HepG2 (cell line): ENCODE measurements around the gene EPM2A. TPM values are rescaled to one million over a fixed set of nuclear protein-coding genes. Genes with fewer than 3 reads are reported as not detected.

Experiments
- ATAC-seq: fragments of 200-7000 bp; cut with Tn5 transposase; 3 replicates; pipeline ENCODE4 v1.9.1; 2020; ENCODE audit warnings: mild to moderate bottlenecking, moderate library complexity
- BruUV-seq: library from RNA; stranded (reverse); fragments of 400-500 nt; replicated peaks from 2 replicates; lab custom pipeline; 2021; lab: Mats Ljungman, UMichigan
- CTCF ChIA-PET: fragments of 300-600 bp; formaldehyde crosslinking; extraction: SDS; loops from one replicate; lab custom pipeline; 2021; ENCODE audit warnings: low total read pairs, inconsistent platforms, low intra/inter-chr PET ratio; lab: Yijun Ruan, JAX
- POLR2A ChIA-PET: fragments of 350-600 bp; sonication (Branson Sonifier 250); formaldehyde crosslinking; loops from one replicate; lab custom pipeline; 2020; ENCODE audit warnings: antibody characterized with exemption, inconsistent platforms; lab: Yijun Ruan, JAX
- DNase-seq: peaks from one replicate; pipeline ENCODE4 v3.0.0-alpha.2; 2015; ENCODE audit warnings: low spot score
- FAIRE-seq: peaks from 3 replicates; lab custom pipeline; 2011; peaks lifted over from hg19 to GRCh38; lab: Jason Lieb, UNC
- H2AFZ ChIP-seq: one replicate; pipeline ENCODE4 v1.6.1; 2011; ENCODE audit warnings: low read length, inconsistent platforms
- H3K27ac ChIP-seq: fragments of 300-600 bp; 3 replicates; pipeline ENCODE4 v1.8.0; 2011; ENCODE audit warnings: mixed run types, mild to moderate bottlenecking, mixed read lengths, low read length, inconsistent platforms; ENCODE audit not compliant: insufficient read depth; ENCODE audit errors: extremely low read length
- H3K27me3 ChIP-seq, 2 experiments: fragments of 200-600 bp in 1 of 2; 2 replicates in 1 of 2; 3 replicates in 1 of 2; pipeline versions ENCODE4 v1.6.0 to v1.8.0; 2011; ENCODE audit warnings: low read length in 2 of 2, mild to moderate bottlenecking in 2 of 2, moderate library complexity in 2 of 2, inconsistent platforms in 1 of 2; ENCODE audit not compliant: insufficient read depth in 2 of 2, control insufficient read depth in 1 of 2
- H3K36me3 ChIP-seq, 2 experiments: fragments of 200-600 bp in 1 of 2; replicated peaks in 1 of 2; 2 replicates in 1 of 2; 3 replicates in 1 of 2; pipeline versions ENCODE4 v1.5.1 to v1.8.0; 2011; ENCODE audit warnings: low read length in 2 of 2, inconsistent platforms in 1 of 2; ENCODE audit not compliant: insufficient read depth in 2 of 2, control insufficient read depth in 1 of 2
- H3K4me1 ChIP-seq: 2 replicates; pipeline ENCODE4 v1.5.1; 2012; ENCODE audit warnings: low read length, inconsistent platforms; ENCODE audit not compliant: insufficient read depth
- H3K4me2 ChIP-seq: 2 replicates; pipeline ENCODE4 v1.6.0; 2011; ENCODE audit warnings: low read depth, low read length, inconsistent platforms
- H3K4me3 ChIP-seq, 3 experiments: fragments of 200-600 bp in 1 of 3; sonication (generic), shearing (Covaris generic) in 1 of 3; replicated peaks in 1 of 3; 2 replicates each; pipeline ENCODE4 v1.5.1; 2011 to 2016; ENCODE audit warnings: low read length in 3 of 3, inconsistent platforms in 2 of 3, low read depth in 2 of 3, mild to moderate bottlenecking in 2 of 3, control low read depth in 1 of 3, mixed read lengths in 1 of 3; ENCODE audit not compliant: insufficient read depth in 1 of 3
- H3K79me2 ChIP-seq: one replicate; pipeline ENCODE4 v1.6.1; 2011; ENCODE audit warnings: low read length, inconsistent platforms; ENCODE audit not compliant: insufficient read depth
- H3K9ac ChIP-seq: 2 replicates; pipeline ENCODE4 v1.6.0; 2011; ENCODE audit warnings: mild to moderate bottlenecking, low read depth, low read length, inconsistent platforms; ENCODE audit not compliant: insufficient read depth
- H3K9me3 ChIP-seq: 2 replicates; pipeline ENCODE4 v1.5.1; 2012; ENCODE audit warnings: mild to moderate bottlenecking, low read length
- H4K20me1 ChIP-seq: 2 replicates; pipeline ENCODE4 v1.6.0; 2011; ENCODE audit warnings: inconsistent platforms, mild to moderate bottlenecking, low read length, moderate library complexity; ENCODE audit not compliant: insufficient read depth
- ARNTL ChIP-seq: sonication (generic); formaldehyde crosslinking; IDR thresholded peaks from 2 replicates; pipeline ENCODE4 v1.4.0; 2020; ENCODE audit warnings: mild to moderate bottlenecking, missing genetic modification reagents
- ATM ChIP-seq: fragments of 450-650 bp; IDR thresholded peaks from 2 replicates; pipeline ENCODE4 v1.7.1; 2017; ENCODE audit warnings: mild to moderate bottlenecking, borderline replicate concordance
- NPAS2 ChIP-seq: sonication (generic); formaldehyde crosslinking; IDR thresholded peaks from 2 replicates; pipeline ENCODE4 v1.8.0; 2022; ENCODE audit warnings: mild to moderate bottlenecking, missing genetic modification reagents, borderline replicate concordance
- NRL ChIP-seq: sonication (generic); formaldehyde crosslinking; IDR thresholded peaks from 2 replicates; pipeline ENCODE4 v1.5.0; 2020; ENCODE audit warnings: missing genetic modification reagents, mild to moderate bottlenecking, moderate library complexity, borderline replicate concordance
- TBX3 ChIP-seq: fragments of 450-650 bp; IDR thresholded peaks from 2 replicates; pipeline ENCODE4 v1.6.1; 2017; ENCODE audit warnings: antibody characterized with exemption, mild to moderate bottlenecking, inconsistent platforms, borderline replicate concordance
- ZBTB20 ChIP-seq: sonication (generic); formaldehyde crosslinking; IDR thresholded peaks from 2 replicates; pipeline ENCODE4 v1.8.1; 2023; ENCODE audit warnings: missing genetic modification reagents, low read depth, mild to moderate bottlenecking, borderline replicate concordance
- in situ Hi-C: cut with HindIII; loops from 2 replicates; pipeline ENCODE4 v1.10.0; 2017; ENCODE audit warnings: low pct_unique_long_range_greater_than_20kb; ENCODE audit not compliant: extremely low pct_ligation_motif_present
- intact Hi-C: fragments of 100-400 bp; cut with micrococcal nuclease; formaldehyde crosslinking; loops from one replicate; pipeline ENCODE4 v1.10.0; 2022; ENCODE audit not compliant: unreplicated experiment
- polyA plus RNA-seq, 8 experiments: library from polyadenylated mRNA; depleted of rRNA in 3 of 8; stranded (reverse) in 7 of 8; unstranded in 1 of 8; fragments of >200 nt; fragmentation: Illumina TruSeq in 4 of 8; extraction: Trizol in 4 of 8; gene quantifications; 2 replicates each; pipeline versions ENCODE4 v1.2.1 to v1.2.3, GENCODE V29; 2011 to 2016; ENCODE audit warnings: low read depth in 4 of 8, missing spikeins in 1 of 8, mixed read lengths in 1 of 8; ENCODE audit not compliant: insufficient read depth in 1 of 8
- total RNA-seq, 5 experiments: library from RNA; depleted of rRNA; stranded (reverse); fragments of >200 nt; fragmentation: Illumina TruSeq; extraction: Trizol; gene quantifications; 2 replicates each; pipeline ENCODE4 v1.2.3, GENCODE V29; 2016; ENCODE audit warnings: low read depth in 1 of 5
- TF ChIP-seq, protein P1 (sequence below): sonication (generic); formaldehyde crosslinking; IDR thresholded peaks from 2 replicates; pipeline ENCODE4 v1.5.1; 2020; ENCODE audit warnings: missing genetic modification reagents, mild to moderate bottlenecking, borderline replicate concordance
- TF ChIP-seq, protein P2 (sequence below): sonication (generic); formaldehyde crosslinking; IDR thresholded peaks from 2 replicates; pipeline ENCODE4 v1.4.0; 2020; ENCODE audit warnings: missing genetic modification reagents, borderline replicate concordance
- TF ChIP-seq, protein P3 (sequence below): sonication (generic); formaldehyde crosslinking; IDR thresholded peaks from 2 replicates; pipeline ENCODE4 v1.9.0; 2021; ENCODE audit warnings: mild to moderate bottlenecking, missing genetic modification reagents
- TF ChIP-seq, protein P4 (sequence below): sonication (generic); formaldehyde crosslinking; IDR thresholded peaks from 2 replicates; pipeline ENCODE4 v1.5.1; 2020; ENCODE audit warnings: missing genetic modification reagents, mild to moderate bottlenecking, borderline replicate concordance
- TF ChIP-seq, protein P5 (sequence below): sonication (generic); formaldehyde crosslinking; IDR thresholded peaks from 2 replicates; pipeline ENCODE4 v1.8.0; 2022; ENCODE audit warnings: mild to moderate bottlenecking, missing genetic modification reagents, borderline replicate concordance

The EPM2A gene
- total and polyA plus RNA-seq, 2 of the 13 experiments (the other 11 are each of a cell fraction or from before 2014, with no cell fraction given) = 4.6 to 9.2 TPM

DNA sequence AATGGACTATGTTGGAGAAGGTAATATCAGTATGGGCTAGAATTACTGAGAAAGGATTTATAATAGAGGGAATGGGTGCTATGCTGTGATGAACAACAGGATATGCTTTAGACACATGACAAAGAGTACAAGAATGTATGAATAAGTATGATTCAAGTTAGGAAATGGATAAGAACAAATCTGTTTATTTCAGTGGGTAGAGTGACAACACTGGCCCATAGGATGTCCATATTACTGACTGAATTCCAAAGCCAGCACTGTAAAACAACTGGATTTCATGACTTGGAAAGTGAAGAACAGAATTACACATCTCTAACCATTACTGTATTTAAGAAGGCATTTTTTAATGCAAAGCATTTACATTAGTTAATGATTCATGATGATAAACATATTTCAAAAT is 35.9 kb downstream of the EPM2A start:
- no peak overlapping the region for H3K9ac ChIP-seq

More for the DNA sequence above, 35.9 kb downstream of the EPM2A start:
- no peak overlapping the region for H2AFZ ChIP-seq
- H3K4me1 ChIP-seq = no peaks in the 10 kb centered on the region
- in situ Hi-C loops = no loop called here
- no peak overlapping the region for H3K27ac ChIP-seq
- peak; percentile 34 for FAIRE-seq
- DNase-seq = no peak
- H3K4me2 ChIP-seq = no peak overlapping the region
- ATAC-seq = no peak
- TF ChIP-seq, protein P1, sequence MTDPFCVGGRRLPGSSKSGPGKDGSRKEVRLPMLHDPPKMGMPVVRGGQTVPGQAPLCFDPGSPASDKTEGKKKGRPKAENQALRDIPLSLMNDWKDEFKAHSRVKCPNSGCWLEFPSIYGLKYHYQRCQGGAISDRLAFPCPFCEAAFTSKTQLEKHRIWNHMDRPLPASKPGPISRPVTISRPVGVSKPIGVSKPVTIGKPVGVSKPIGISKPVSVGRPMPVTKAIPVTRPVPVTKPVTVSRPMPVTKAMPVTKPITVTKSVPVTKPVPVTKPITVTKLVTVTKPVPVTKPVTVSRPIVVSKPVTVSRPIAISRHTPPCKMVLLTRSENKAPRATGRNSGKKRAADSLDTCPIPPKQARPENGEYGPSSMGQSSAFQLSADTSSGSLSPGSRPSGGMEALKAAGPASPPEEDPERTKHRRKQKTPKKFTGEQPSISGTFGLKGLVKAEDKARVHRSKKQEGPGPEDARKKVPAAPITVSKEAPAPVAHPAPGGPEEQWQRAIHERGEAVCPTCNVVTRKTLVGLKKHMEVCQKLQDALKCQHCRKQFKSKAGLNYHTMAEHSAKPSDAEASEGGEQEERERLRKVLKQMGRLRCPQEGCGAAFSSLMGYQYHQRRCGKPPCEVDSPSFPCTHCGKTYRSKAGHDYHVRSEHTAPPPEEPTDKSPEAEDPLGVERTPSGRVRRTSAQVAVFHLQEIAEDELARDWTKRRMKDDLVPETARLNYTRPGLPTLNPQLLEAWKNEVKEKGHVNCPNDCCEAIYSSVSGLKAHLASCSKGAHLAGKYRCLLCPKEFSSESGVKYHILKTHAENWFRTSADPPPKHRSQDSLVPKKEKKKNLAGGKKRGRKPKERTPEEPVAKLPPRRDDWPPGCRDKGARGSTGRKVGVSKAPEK (CRISPR knock-in tag) = no peak
- TF ChIP-seq, protein P2, sequence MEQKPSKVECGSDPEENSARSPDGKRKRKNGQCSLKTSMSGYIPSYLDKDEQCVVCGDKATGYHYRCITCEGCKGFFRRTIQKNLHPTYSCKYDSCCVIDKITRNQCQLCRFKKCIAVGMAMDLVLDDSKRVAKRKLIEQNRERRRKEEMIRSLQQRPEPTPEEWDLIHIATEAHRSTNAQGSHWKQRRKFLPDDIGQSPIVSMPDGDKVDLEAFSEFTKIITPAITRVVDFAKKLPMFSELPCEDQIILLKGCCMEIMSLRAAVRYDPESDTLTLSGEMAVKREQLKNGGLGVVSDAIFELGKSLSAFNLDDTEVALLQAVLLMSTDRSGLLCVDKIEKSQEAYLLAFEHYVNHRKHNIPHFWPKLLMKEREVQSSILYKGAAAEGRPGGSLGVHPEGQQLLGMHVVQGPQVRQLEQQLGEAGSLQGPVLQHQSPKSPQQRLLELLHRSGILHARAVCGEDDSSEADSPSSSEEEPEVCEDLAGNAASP (CRISPR knock-in tag) = no peak
- TF ChIP-seq TBX3 (no peak), ZBTB20 (CRISPR knock-in tag) (no peak), NPAS2 (no peak), NRL (no peak), ARNTL (CRISPR knock-in tag) (no peak), ATM (no peak)
- TF ChIP-seq, protein P3, sequence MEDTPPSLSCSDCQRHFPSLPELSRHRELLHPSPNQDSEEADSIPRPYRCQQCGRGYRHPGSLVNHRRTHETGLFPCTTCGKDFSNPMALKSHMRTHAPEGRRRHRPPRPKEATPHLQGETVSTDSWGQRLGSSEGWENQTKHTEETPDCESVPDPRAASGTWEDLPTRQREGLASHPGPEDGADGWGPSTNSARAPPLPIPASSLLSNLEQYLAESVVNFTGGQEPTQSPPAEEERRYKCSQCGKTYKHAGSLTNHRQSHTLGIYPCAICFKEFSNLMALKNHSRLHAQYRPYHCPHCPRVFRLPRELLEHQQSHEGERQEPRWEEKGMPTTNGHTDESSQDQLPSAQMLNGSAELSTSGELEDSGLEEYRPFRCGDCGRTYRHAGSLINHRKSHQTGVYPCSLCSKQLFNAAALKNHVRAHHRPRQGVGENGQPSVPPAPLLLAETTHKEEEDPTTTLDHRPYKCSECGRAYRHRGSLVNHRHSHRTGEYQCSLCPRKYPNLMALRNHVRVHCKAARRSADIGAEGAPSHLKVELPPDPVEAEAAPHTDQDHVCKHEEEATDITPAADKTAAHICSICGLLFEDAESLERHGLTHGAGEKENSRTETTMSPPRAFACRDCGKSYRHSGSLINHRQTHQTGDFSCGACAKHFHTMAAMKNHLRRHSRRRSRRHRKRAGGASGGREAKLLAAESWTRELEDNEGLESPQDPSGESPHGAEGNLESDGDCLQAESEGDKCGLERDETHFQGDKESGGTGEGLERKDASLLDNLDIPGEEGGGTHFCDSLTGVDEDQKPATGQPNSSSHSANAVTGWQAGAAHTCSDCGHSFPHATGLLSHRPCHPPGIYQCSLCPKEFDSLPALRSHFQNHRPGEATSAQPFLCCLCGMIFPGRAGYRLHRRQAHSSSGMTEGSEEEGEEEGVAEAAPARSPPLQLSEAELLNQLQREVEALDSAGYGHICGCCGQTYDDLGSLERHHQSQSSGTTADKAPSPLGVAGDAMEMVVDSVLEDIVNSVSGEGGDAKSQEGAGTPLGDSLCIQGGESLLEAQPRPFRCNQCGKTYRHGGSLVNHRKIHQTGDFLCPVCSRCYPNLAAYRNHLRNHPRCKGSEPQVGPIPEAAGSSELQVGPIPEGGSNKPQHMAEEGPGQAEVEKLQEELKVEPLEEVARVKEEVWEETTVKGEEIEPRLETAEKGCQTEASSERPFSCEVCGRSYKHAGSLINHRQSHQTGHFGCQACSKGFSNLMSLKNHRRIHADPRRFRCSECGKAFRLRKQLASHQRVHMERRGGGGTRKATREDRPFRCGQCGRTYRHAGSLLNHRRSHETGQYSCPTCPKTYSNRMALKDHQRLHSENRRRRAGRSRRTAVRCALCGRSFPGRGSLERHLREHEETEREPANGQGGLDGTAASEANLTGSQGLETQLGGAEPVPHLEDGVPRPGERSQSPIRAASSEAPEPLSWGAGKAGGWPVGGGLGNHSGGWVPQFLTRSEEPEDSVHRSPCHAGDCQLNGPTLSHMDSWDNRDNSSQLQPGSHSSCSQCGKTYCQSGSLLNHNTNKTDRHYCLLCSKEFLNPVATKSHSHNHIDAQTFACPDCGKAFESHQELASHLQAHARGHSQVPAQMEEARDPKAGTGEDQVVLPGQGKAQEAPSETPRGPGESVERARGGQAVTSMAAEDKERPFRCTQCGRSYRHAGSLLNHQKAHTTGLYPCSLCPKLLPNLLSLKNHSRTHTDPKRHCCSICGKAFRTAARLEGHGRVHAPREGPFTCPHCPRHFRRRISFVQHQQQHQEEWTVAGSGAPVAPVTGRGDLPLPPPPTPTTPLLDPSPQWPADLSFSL = no peak
- TF ChIP-seq, protein P4, sequence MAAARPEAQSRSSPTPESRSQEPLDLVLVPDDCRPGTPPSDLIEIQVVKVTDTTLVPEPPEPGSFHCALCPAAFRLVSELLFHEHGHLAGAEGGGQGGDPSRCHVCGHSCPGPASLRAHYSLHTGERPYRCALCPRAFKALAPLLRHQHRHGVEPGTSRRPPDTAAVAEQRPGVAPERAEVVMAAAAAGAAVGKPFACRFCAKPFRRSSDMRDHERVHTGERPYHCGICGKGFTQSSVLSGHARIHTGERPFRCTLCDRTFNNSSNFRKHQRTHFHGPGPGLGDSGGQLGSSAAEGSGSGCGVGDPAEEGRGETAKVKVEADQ (CRISPR knock-in tag) = no peak
- TF ChIP-seq, protein P5, sequence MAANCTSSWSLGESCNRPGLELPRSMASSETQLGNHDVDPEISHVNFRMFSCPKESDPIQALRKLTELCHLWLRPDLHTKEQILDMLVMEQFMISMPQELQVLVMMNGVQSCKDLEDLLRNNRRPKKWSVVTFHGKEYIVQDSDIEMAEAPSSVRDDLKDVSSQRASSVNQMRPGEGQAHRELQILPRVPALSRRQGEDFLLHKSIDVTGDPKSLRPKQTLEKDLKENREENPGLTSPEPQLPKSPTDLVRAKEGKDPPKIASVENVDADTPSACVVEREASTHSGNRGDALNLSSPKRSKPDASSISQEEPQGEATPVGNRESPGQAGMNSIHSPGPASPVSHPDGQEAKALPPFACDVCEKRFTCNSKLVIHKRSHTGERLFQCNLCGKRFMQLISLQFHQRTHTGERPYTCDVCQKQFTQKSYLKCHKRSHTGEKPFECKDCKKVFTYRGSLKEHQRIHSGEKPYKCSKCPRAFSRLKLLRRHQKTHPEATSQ (CRISPR knock-in tag) = no peak
- TF ChIP-seq, all 625 proteins: peak for 0
- no peaks in the 10 kb centered on the region for H3K27me3 ChIP-seq
- intact Hi-C loops = no loop called here
- H3K9me3 ChIP-seq = no peaks in the 10 kb centered on the region
- ChIA-PET POLR2A (no interaction called here), CTCF (no interaction called here)
- H3K4me3 ChIP-seq = no peak overlapping the region
- BruUV-seq = no TSS peak
- no peaks in the 10 kb centered on the region for H3K79me2 ChIP-seq
- no peaks in the 10 kb centered on the region for H3K36me3 ChIP-seq
- H4K20me1 ChIP-seq = no peaks in the 10 kb centered on the region
